Gastrocnemius medialis (tissue), 4 donors: ENCODE measurements around the gene CXCR5. TPM values are rescaled to one million over a fixed set of nuclear protein-coding genes. Genes with fewer than 3 reads are reported as not detected.

Experiments used
- ATAC-seq, 2 donors: fragments of 150-250 bp; one replicate each; pipeline ENCODE4 v1.9.1; 2016
- DNase-seq, 2 donors: peaks; one replicate each; pipeline ENCODE4 v3.0.0-alpha.2; 2019
- H3K27ac ChIP-seq, 4 donors: fragments of 200-600 bp; sonication (generic); 1 replicate in 1 of 4; 2 replicates in 3 of 4; pipeline ENCODE4 v1.5.1; 2016 to 2018; ENCODE audit warnings: mild to moderate bottlenecking in 2 of 4, moderate library complexity in 1 of 4
- H3K27me3 ChIP-seq, 3 donors: fragments of 200-600 bp; sonication (generic) in 2 of 3; 1 replicate in 1 of 3; 2 replicates in 2 of 3; pipeline versions ENCODE4 v1.5.1 to v1.6.0; 2016 to 2019; ENCODE audit warnings: mild to moderate bottlenecking in 1 of 3, moderate library complexity in 1 of 3
- H3K36me3 ChIP-seq, 2 donors: fragments of 200-600 bp; sonication (generic) in 1 of 2; one replicate each; pipeline ENCODE4 v1.5.1; 2017 to 2018
- H3K4me1 ChIP-seq, 2 donors: fragments of 200-600 bp; sonication (generic) in 1 of 2; one replicate each; pipeline ENCODE4 v1.5.1; 2016 to 2017; ENCODE audit warnings: mild to moderate bottlenecking in 2 of 2
- H3K4me3 ChIP-seq, 4 donors: fragments of 200-600 bp; sonication (generic) in 3 of 4; 1 replicate in 1 of 4; 2 replicates in 3 of 4; pipeline ENCODE4 v1.5.1; 2016 to 2019; ENCODE audit warnings: mild to moderate bottlenecking in 2 of 4
- H3K9me3 ChIP-seq, 3 donors: fragments of 200-600 bp; sonication (generic) in 2 of 3; 1 replicate in 1 of 3; 2 replicates in 2 of 3; pipeline ENCODE4 v1.5.1; 2016 to 2019
- CTCF ChIP-seq, 5 experiments: fragments of 450-650 bp in 3 of 5; fragments of 200-600 bp in 2 of 5; sonication (generic) in 2 of 5; IDR thresholded peaks in 4 of 5; conservative IDR thresholded peaks in 1 of 5; 1 replicate in 4 of 5; 2 replicates in 1 of 5; pipeline ENCODE4 v1.5.1; 2016 to 2019; ENCODE audit warnings: antibody characterized with exemption in 5 of 5, mild to moderate bottlenecking in 3 of 5, moderate library complexity in 3 of 5
- POLR2A ChIP-seq, 2 donors: fragments of 450-650 bp; IDR thresholded peaks; one replicate each; pipeline ENCODE4 v1.6.1; 2017; ENCODE audit warnings: antibody characterized with exemption in 2 of 2, mild to moderate bottlenecking in 2 of 2, moderate library complexity in 2 of 2
- in situ Hi-C, 4 donors: fragments of 200-750 bp; cut with MboI; loops; one replicate each; pipeline versions ENCODE4 v1.15.0 to v1.8.0; 2017; ENCODE audit warnings: low sequenced_read_pairs in 4 of 4
- intact Hi-C: fragments of 100-400 bp; cut with DNase I; formaldehyde crosslinking; loops from one replicate; pipeline ENCODE4 v1.15.1; 2023; ENCODE audit warnings: low total_unique reads
- total RNA-seq, 4 donors: library from RNA; depleted of rRNA; stranded (reverse); fragments of >200 nt; gene quantifications; one replicate each; pipeline versions ENCODE4 v1.1.0 to v1.2.3, GENCODE V29; 2016

CXCR5 gene
- total RNA-seq, 4 donors from 2014 or later: not detected

GRCh38 chr11:118907051-118908042 lies 23.7 kb downstream of the CXCR5 start:
- TF ChIP-seq CTCF (IDR thresholded peaks at IDR 0.05 in 4 of 5, conservative IDR thresholded peaks at IDR 0.05 in 1 of 5) (peak; percentile 94 to 99 (median 98)), POLR2A (IDR thresholded peaks at IDR 0.05) (no peak)
- H3K9me3 ChIP-seq: no peaks in the 10 kb centered on the region
- H3K4me3 ChIP-seq: no peak overlapping the region
- H3K36me3 ChIP-seq: peaks cover 0 to 40% of the 10 kb centered on the region in 2 donors
- intact Hi-C loops: loop anchor here (1.0 to 5.0 kb wide), 4 partner anchors 21 to 217 kb away; partner anchors contain the start of genes SLC37A4 and UPK2
- ATAC-seq (peak; percentile 41 to 48), DNase-seq (peak; percentile 72 to 87)
- H3K27ac ChIP-seq: peak overlapping the region; percentile 89 to 100 (median 96)
- H3K27me3 ChIP-seq: no peaks in the 10 kb centered on the region
- peaks cover 52 to 54% of the 10 kb centered on the region in 2 donors for H3K4me1 ChIP-seq
- in situ Hi-C loops: loop anchor here in 3 of 4 donors (10.0 kb wide), 1 partner anchor 47 kb away; the partner anchor contains the start of gene UPK2 (in 3 of the 3)

- no peak for DNase-seq
- H3K4me3 ChIP-seq: no peak overlapping the region
- no peaks in the 10 kb centered on the region for H3K9me3 ChIP-seq
- H3K36me3 ChIP-seq: peaks cover 0 to 30% of the 10 kb centered on the region in 2 donors
- H3K27ac ChIP-seq: peak overlapping the region; percentile 89 to 100 (median 96)
- no peaks in the 10 kb centered on the region for H3K27me3 ChIP-seq
- in situ Hi-C loops (loop anchor here in 3 of 4 donors (10.0 kb wide), 1 partner anchor 47 kb away; the partner anchor contains the start of gene UPK2 (in 3 of the 3)), intact Hi-C loops (loop anchor here (5.0 kb wide), 1 partner anchor 124 kb away; the partner anchor contains the start of gene SLC37A4)
- no peak for TF ChIP-seq CTCF (IDR thresholded peaks at IDR 0.05 in 4 of 5, conservative IDR thresholded peaks at IDR 0.05 in 1 of 5)
- TF ChIP-seq POLR2A (IDR thresholded peaks at IDR 0.05): no peak
- ATAC-seq: no peak
- H3K4me1 ChIP-seq: peaks cover 61 to 63% of the 10 kb centered on the region in 2 donors
These were observed 24.6 kb downstream of the CXCR5 start for GRCh38 chr11:118908264-118908663.

- intact Hi-C loops (loop anchor here (5.0 kb wide), 1 partner anchor 123 kb away; the partner anchor contains the start of gene SLC37A4), in situ Hi-C loops (loop anchor here in 3 of 4 donors (10.0 kb wide), 1 partner anchor 46 kb away; the partner anchor contains the start of gene UPK2 (in 3 of the 3))
- TF ChIP-seq POLR2A (IDR thresholded peaks at IDR 0.05): peak; percentile 91 to 94
- peak in 1 of 5 experiments; percentile 24 for TF ChIP-seq CTCF (IDR thresholded peaks at IDR 0.05 in 4 of 5, conservative IDR thresholded peaks at IDR 0.05 in 1 of 5)
- Histone ChIP-seq H3K27ac (peak overlapping the region; percentile 89 to 100 (median 96)), H3K27me3 (no peaks in the 10 kb centered on the region), H3K4me1 (peaks cover 69 to 71% of the 10 kb centered on the region in 2 donors), H3K4me3 (peak overlapping the region; percentile 41 to 59 (median 50)), H3K9me3 (no peaks in the 10 kb centered on the region), H3K36me3 (peaks cover 0 to 22% of the 10 kb centered on the region in 2 donors)
- ATAC-seq: peak; percentile 62 to 70
- peak; percentile 85 to 93 for DNase-seq
These were observed 25.4 kb downstream of the CXCR5 start for GRCh38 chr11:118908901-118909618.

- intact Hi-C loops (loop anchor here (5.0 kb wide), 1 partner anchor 123 kb away; the partner anchor contains the start of gene SLC37A4), in situ Hi-C loops (loop anchor here in 3 of 4 donors (10.0 kb wide), 1 partner anchor 45 kb away; the partner anchor contains the start of gene UPK2 (in 3 of the 3))
- Histone ChIP-seq H3K27me3 (no peaks in the 10 kb centered on the region), H3K9me3 (no peaks in the 10 kb centered on the region), H3K4me3 (peak overlapping the region; percentile 41 to 59 (median 50)), H3K36me3 (peaks cover 0 to 15% of the 10 kb centered on the region in 2 donors), H3K4me1 (peaks cover 76 to 78% of the 10 kb centered on the region in 2 donors), H3K27ac (peak overlapping the region; percentile 89 to 100 (median 96))
- DNase-seq: no peak
- TF ChIP-seq CTCF (IDR thresholded peaks at IDR 0.05 in 4 of 5, conservative IDR thresholded peaks at IDR 0.05 in 1 of 5): peak in 1 of 5 experiments; percentile 5
- peak in 1 of 2 donors; percentile 6 for TF ChIP-seq POLR2A (IDR thresholded peaks at IDR 0.05)
- ATAC-seq: peak; percentile 1
These were observed 26.1 kb downstream of the CXCR5 start for GRCh38 chr11:118909619-118910308.
